Activated CD4-positive, alpha-beta T cell treated with anti-CD3 and anti-CD28 coated beads, Interleukin-10, Interleukin-2, amounts not matched to agents 100 ng/mL and 50 ng/mL, durations not matched to agents 16 hours and 8 hours (primary cell): Measurements from ENCODE around the gene PDIA2.

Source experiments
- DNase-seq: peaks from one replicate; pipeline ENCODE4 v3.0.0-alpha.2; 2020

PDIA2 gene

GRCh38 chr16:280991-281659 lies 1.8 kb upstream of the PDIA2 start:
- no peak for DNase-seq

GRCh38 chr16:281660-282255 lies 1.2 kb upstream of the PDIA2 start:
- no peak for DNase-seq

- no peak for DNase-seq
These were observed 473 bp upstream of the PDIA2 start for GRCh38 chr16:282491-282890.

- no peak for DNase-seq
These were observed 1.5 kb downstream of the PDIA2 start for GRCh38 chr16:284204-285120.

GRCh38 chr16:285146-286055 lies 2.4 kb downstream of the PDIA2 start:
- DNase-seq, result no peak

- no peak for DNase-seq
These were observed 3.7 kb downstream of the PDIA2 start for GRCh38 chr16:286491-287297.

- DNase-seq, result no peak
These were observed 4.4 kb downstream of the PDIA2 start for GRCh38 chr16:287298-287811.

GRCh38 chr16:287981-288920 lies 5.3 kb downstream of the PDIA2 start:
- no peak for DNase-seq

GRCh38 chr16:289395-289997 lies 6.5 kb downstream of the PDIA2 start:
- DNase-seq, result no peak

GRCh38 chr16:290015-290680 lies 7.2 kb downstream of the PDIA2 start:
- no peak for DNase-seq

- no peak for DNase-seq
These were observed 7.9 kb downstream of the PDIA2 start for GRCh38 chr16:290681-291405.

- no peak for DNase-seq
These were observed 8.6 kb downstream of the PDIA2 start for GRCh38 chr16:291539-291938.

- DNase-seq, result no peak
These were observed 10.2 kb downstream of the PDIA2 start for GRCh38 chr16:293043-293775.

- DNase-seq, result no peak
These were observed 13.3 kb downstream of the PDIA2 start for GRCh38 chr16:296276-296675.

GRCh38 chr16:296806-297510 lies 14.0 kb downstream of the PDIA2 start:
- DNase-seq, result no peak

- no peak for DNase-seq
These were observed 14.9 kb downstream of the PDIA2 start for GRCh38 chr16:297832-298231.

- no peak for DNase-seq
These were observed 18.3 kb downstream of the PDIA2 start for GRCh38 chr16:301235-301634.
